Testis (tissue), 3 donors: Measurements from ENCODE around the gene ACADS. TPM values are rescaled to one million over a fixed set of nuclear protein-coding genes. Genes with fewer than 3 reads are reported as not detected.

ENCODE experiments used
- DNase-seq: peaks from one replicate; pipeline ENCODE4 v3.0.0-alpha.2; 2019
- H3K27ac ChIP-seq, 2 donors: fragments of 200-600 bp; sonication (generic); one replicate each; pipeline ENCODE4 v1.5.1; 2019
- H3K27me3 ChIP-seq: fragments of 200-600 bp; sonication (generic); one replicate; pipeline ENCODE4 v1.5.1; 2019
- H3K36me3 ChIP-seq: fragments of 200-600 bp; sonication (generic); one replicate; pipeline ENCODE4 v1.5.1; 2017; ENCODE audit warnings: low read depth; ENCODE audit errors: missing control alignments
- H3K4me1 ChIP-seq: fragments of 200-600 bp; sonication (generic); one replicate; pipeline ENCODE4 v1.5.1; 2019
- H3K4me3 ChIP-seq, 2 donors: fragments of 200-600 bp; sonication (generic); one replicate each; pipeline ENCODE4 v1.5.1; 2017 to 2019
- H3K9me3 ChIP-seq: fragments of 200-600 bp; sonication (generic); one replicate; pipeline ENCODE4 v1.5.1; 2017
- POLR2A ChIP-seq: fragments of 450-650 bp; IDR thresholded peaks from one replicate; pipeline ENCODE4 v1.6.1; 2017; ENCODE audit warnings: antibody characterized with exemption, mild to moderate bottlenecking, moderate library complexity
- WGBS, 2 donors: methylation state at CpG; one replicate each; pipeline ENCODE4 v1.1.5; 2018; 5-methylcytosine and 5-hydroxymethylcytosine counted together
- intact Hi-C: fragments of 100-400 bp; cut with DNase I; formaldehyde crosslinking; loops from one replicate; pipeline ENCODE4 v1.15.1; 2023; ENCODE audit warnings: low total_unique reads
- polyA plus RNA-seq: library from polyadenylated mRNA; stranded (reverse); fragments of 350-450 nt; fragmentation: Illumina TruSeq; extraction: RNeasy Lipid Tissue Mini Kit (QIAGEN cat#74804); gene quantifications from one replicate; pipeline ENCODE4 v1.2.3, GENCODE V29; 2014; ENCODE audit warnings: low read depth, low replicate concordance; ENCODE audit not compliant: insufficient read depth
- total RNA-seq, 2 donors: library from RNA; depleted of rRNA; stranded (reverse); fragments of >200 nt; gene quantifications; one replicate each; pipeline ENCODE4 v1.2.3, GENCODE V29; 2016
- TF ChIP-seq, protein P1 (sequence below), 3 experiments: fragments of 450-650 bp in 2 of 3; fragments of 200-600 bp in 1 of 3; sonication (generic) in 1 of 3; IDR thresholded peaks; one replicate each; pipeline ENCODE4 v1.5.1; 2016 to 2019; ENCODE audit warnings: antibody characterized with exemption in 3 of 3, mild to moderate bottlenecking in 2 of 3, moderate library complexity in 1 of 3

ACADS gene
- total and polyA plus RNA-seq, 3 donors from 2014 or later = 28.3 to 43.9 (median 30.2) TPM

DNA sequence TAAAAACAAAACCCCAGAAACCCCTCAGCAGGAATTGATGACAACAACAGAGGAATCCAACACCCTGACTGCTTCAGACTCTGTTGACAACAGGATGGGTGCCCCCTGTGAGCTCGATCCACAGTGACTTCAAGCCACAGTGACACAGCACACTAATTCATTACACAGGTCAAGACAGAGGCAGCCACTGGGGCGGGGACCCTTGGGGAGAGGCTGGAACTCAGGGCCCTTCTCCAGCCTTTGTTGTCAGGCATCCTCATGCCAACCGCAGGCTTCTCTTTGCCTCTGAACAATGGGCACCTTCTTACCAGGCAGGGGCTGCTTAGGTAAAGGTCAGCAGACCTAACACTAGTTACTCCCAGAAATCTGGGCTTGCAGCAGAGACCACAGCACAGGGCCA is 37.6 kb downstream of the ACADS start:
- Histone ChIP-seq H3K4me3 (no peak overlapping the region), H3K27me3 (no peaks in the 10 kb centered on the region), H3K9me3 (no peaks in the 10 kb centered on the region), H3K27ac (no peak overlapping the region), H3K4me1 (no peaks in the 10 kb centered on the region), H3K36me3 (no peaks in the 10 kb centered on the region)
- no peak for TF ChIP-seq POLR2A
- WGBS, 2 donors = 40 to 65% methylated on average over 1 to 3 of the region's 3 CpGs
- no peak for DNase-seq
- intact Hi-C loops = no loop called here

DNA sequence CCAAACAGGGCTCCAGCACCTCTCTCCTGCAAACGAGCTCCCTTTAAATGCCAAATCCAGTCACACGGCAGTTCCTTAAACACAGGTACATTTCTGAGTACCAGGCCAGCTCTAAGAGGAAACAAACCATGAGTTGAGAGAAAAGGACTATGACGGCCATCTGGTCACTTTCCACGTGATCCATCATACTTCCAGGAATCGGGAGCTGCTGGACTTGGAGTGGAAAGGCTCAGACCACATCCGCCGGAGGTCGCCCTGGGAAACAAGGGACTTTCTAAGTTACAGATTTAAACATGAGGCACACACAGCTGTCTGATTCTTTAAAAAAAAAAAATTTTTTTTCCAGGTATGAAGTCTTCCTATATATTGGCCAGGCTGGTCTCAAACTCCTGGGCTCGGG is 39.2 kb downstream of the ACADS start:
- intact Hi-C loops = no loop called here
- Histone ChIP-seq H3K27ac (no peak overlapping the region), H3K9me3 (no peaks in the 10 kb centered on the region), H3K36me3 (no peaks in the 10 kb centered on the region), H3K4me3 (no peak overlapping the region), H3K27me3 (no peaks in the 10 kb centered on the region), H3K4me1 (no peaks in the 10 kb centered on the region)
- 83 to 88% methylated on average over 9 of the region's 9 CpGs for WGBS, 2 donors
- no peak for DNase-seq
- TF ChIP-seq, protein P1, sequence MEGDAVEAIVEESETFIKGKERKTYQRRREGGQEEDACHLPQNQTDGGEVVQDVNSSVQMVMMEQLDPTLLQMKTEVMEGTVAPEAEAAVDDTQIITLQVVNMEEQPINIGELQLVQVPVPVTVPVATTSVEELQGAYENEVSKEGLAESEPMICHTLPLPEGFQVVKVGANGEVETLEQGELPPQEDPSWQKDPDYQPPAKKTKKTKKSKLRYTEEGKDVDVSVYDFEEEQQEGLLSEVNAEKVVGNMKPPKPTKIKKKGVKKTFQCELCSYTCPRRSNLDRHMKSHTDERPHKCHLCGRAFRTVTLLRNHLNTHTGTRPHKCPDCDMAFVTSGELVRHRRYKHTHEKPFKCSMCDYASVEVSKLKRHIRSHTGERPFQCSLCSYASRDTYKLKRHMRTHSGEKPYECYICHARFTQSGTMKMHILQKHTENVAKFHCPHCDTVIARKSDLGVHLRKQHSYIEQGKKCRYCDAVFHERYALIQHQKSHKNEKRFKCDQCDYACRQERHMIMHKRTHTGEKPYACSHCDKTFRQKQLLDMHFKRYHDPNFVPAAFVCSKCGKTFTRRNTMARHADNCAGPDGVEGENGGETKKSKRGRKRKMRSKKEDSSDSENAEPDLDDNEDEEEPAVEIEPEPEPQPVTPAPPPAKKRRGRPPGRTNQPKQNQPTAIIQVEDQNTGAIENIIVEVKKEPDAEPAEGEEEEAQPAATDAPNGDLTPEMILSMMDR (IDR thresholded peaks at IDR 0.05) = no peak
- no peak for TF ChIP-seq POLR2A

DNA sequence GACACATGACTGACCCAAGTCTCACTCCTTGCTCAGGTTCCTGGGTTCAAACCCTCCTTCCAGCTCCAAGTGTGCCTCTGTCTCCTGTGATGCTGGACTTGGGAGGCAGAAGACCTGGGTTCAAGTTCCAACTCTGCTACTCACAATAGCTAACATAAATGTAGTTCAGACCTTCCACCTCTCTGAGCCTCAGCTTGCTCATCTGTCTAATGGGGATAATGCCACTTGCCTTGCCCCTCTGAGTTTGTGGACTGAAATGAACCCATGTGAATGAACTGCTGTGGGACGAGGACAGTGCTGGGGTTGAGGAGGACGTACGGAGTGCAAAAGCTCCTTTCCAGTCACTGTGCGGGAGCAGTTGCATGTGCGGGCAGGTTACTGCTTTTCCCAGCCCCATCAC is 40.9 kb downstream of the ACADS start:
- no peaks in the 10 kb centered on the region for H3K4me1 ChIP-seq
- no peak for DNase-seq
- no peak overlapping the region for H3K27ac ChIP-seq
- no peaks in the 10 kb centered on the region for H3K9me3 ChIP-seq
- H3K4me3 ChIP-seq = no peak overlapping the region
- 78 to 100% methylated on average over 5 of the region's 5 CpGs for WGBS, 2 donors
- no peaks in the 10 kb centered on the region for H3K27me3 ChIP-seq
- TF ChIP-seq, protein P1 (IDR thresholded peaks at IDR 0.05) = no peak
- no peak for TF ChIP-seq POLR2A
- intact Hi-C loops = no loop called here
- H3K36me3 ChIP-seq = no peaks in the 10 kb centered on the region

DNA sequence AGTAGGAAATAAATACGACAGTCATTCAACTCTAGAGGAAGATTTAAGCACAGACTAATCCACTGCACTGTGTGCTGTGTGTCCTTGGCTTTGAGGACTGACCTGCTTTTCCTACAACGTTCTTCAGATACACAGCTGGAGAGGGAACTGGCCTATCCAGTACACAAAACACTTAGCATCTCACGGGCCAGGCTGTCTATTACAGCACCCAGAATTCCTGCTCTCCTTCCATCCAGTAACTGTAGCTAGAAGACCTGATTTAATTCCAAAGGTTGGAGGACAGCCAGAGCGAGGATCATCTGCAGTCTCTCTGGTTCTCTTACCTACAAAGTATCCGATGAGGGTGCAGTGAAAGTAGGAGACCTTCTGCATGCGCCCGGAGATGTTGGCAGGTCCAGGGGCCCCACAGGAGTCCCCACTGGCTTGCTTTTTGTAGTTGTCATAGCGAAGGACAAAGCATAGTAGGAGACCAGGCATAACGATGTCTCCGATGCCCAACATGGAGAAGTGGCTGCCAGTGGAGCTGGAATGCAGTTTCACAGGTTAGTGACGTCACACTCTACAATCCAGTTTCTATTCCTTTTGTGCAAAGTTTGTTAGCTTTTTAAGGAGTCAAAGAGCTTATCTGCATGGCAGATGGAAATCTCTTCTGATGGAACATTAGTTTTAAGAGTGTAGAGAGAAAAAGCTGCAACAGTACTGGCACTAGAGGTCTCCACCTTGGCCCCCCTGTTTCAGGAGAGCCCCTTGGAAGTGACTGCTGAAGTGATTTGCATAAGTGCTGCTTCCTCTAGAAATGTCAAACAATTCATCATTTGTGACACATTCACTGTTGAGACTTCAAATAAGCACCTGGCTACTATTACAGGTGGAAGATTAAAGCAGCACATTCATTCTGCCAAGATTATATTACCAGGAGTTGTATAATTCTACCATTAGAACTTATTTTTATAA is 41.7 kb downstream of the ACADS start:
- 77 to 81% methylated on average over 11 of the region's 11 CpGs for WGBS, 2 donors
- no peak for DNase-seq

DNA sequence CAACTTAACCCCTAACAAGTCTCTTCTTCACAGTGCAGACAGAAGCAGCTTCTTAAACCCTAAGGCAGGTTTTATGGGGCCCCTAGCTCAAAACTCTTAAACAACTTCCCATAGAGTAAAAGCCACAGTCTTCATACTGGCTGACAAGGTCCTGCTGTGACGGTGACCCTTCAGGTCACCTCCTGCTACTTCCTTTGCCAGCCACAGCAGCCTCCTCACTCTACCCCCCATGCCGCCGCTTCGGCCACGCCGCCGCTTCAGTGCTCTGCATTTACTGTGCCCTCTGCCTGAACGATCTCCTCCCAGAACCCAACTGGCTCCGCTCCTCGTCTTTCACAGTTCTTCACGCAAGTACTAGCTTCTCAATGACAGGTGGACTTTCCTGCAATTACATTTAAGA is 45.5 kb downstream of the ACADS start:
- intact Hi-C loops = no loop called here
- DNase-seq = no peak
- 88 to 91% methylated on average over 11 of the region's 11 CpGs for WGBS, 2 donors
- no peak overlapping the region for H3K4me3 ChIP-seq
- no peak for TF ChIP-seq POLR2A
- TF ChIP-seq, protein P1 (IDR thresholded peaks at IDR 0.05) = no peak
- no peak overlapping the region for H3K27ac ChIP-seq
- H3K4me1 ChIP-seq = no peaks in the 10 kb centered on the region
- no peaks in the 10 kb centered on the region for H3K27me3 ChIP-seq
- no peaks in the 10 kb centered on the region for H3K9me3 ChIP-seq
- no peaks in the 10 kb centered on the region for H3K36me3 ChIP-seq

More for the DNA sequence above, 41.7 kb downstream of the ACADS start:
- Histone ChIP-seq H3K27ac (no peak overlapping the region), H3K27me3 (no peaks in the 10 kb centered on the region), H3K9me3 (no peaks in the 10 kb centered on the region), H3K4me3 (no peak overlapping the region), H3K36me3 (no peaks in the 10 kb centered on the region), H3K4me1 (no peaks in the 10 kb centered on the region)
- TF ChIP-seq POLR2A = no peak
- TF ChIP-seq, protein P1 (IDR thresholded peaks at IDR 0.05) = no peak
- intact Hi-C loops = no loop called here
